ENCODE data around the gene DUXB.
A peak's percentile ranks its signal among the peaks of the same experiment; 100 is the strongest.

The DUXB gene

DNA sequence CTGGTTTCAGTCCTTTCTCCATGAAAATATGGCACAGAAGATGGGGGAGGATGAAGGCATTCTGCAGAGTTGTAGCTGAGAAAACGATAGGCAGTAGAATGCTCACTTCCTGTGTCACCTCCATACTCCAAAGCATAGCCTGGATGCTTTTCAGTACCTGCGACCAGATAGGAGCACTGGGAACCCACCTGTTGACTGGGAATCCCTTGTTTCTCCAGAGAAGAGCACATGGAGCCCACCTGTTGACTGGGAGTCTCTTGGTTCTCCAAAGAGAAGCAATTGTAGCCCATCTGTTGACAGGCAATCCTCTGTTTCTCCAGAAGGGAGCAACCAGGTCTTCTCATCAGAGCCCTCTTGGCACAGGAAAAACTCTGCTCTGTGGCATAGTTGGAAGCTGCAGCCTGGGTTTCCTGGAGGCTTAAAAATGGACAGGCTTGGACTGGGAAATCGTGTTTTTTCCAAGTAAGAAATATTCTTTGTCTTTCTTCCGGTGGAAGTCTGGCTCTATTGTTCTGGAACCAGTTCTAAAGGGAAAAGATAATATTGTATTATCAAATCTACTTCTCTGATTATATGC, 40.4 kb downstream of the DUXB start:
- no peak for DNase-seq (ENCODE audit: low read depth)

DNA sequence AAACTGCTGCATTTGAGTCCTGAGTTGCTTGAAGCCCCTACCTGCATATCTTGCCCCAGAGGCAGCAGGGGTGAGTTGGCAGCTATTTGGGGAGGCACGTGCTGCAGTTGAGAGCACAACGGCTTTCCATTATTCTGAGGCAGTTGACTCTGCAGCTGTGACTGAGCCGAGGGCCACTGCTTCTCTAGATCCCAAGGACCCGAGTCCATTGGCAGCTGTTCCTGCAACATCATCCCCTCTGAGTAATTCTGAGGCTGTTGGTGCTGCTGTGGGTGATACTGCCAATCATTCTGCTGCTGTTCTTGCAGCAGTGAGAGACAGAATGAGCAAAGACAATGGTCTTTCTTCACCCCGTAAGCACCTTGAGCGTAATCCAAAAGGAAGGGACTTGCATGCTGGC, 40.9 kb downstream of the DUXB start:
- no peak for DNase-seq (ENCODE audit: low read depth)

DNA sequence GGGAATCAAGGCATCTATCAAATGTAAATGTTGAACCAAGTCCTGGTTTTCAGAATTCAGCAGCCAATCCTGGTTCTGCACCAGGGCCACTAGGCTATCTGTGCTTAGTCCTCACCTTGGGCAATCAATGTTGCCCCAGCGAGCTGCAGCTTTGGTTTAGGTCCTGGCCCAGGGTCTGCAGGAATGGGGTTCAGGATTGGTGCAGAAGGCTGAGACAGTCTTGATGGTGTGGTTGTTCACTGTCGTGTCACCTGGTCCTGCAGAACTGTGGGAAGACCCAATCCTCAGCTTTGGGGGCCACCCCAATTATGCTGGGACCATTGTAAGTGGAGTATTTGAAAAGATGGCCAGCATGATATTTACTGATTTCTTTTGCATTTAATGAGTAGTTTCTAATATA, 43.1 kb downstream of the DUXB start:
- DNase-seq (ENCODE audit: low read depth) = no peak

DNA sequence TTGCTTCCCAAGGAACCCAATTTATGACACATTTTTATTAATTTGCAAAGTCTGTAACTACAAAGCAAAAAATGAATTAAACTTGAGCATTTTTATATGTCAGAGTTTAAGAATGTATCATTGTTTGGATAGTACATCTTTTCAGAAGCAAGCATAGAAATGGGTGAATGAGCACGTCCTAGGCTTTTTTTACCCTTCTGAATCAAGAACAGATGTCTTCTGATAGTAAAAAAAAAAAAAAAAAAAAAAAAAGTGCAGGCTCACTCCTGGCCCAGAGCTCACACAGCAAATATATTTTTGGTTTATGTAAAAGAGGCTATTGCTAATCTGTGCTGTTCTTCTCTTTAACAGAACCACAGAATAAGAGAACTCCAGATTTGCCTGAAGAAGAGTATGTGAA, 47.3 kb downstream of the DUXB start:
- DNase-seq (ENCODE audit: low read depth) = no peak

DNA sequence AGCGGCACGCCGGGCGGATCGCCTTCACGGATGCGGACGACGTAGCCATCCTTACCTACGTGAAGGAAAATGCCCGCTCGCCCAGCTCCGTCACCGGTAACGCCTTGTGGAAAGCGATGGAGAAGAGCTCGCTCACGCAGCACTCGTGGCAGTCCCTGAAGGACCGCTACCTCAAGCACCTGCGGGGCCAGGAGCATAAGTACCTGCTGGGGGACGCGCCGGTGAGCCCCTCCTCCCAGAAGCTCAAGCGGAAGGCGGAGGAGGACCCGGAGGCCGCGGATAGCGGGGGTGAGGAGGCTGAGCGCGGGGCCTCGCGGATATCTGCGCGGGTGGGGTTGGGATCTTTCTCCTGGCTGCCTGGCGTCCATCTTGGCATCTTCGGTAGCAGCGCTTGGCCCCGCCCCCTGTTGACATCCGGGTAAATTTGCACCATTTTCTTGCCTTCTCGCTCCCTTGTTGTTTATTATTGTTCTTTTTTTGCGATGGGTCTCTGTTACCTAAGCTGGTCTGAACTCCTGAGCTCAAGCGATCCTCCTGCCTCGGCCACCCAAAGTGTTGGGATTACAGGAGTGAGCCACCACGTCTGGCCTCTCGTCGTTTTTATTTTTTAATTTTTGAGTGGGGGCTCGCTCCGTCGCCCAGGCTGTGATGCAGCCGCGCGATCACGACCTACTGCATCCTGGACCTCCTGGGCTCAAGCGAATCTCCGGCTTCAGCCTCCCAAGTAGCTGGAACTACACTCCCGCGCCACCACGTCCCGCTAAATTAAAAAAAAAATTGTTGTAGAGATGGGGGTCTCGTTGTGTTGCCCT, 52.8 kb downstream of the DUXB start:
- DNase-seq (ENCODE audit: low read depth) = peak; percentile 45

DNA sequence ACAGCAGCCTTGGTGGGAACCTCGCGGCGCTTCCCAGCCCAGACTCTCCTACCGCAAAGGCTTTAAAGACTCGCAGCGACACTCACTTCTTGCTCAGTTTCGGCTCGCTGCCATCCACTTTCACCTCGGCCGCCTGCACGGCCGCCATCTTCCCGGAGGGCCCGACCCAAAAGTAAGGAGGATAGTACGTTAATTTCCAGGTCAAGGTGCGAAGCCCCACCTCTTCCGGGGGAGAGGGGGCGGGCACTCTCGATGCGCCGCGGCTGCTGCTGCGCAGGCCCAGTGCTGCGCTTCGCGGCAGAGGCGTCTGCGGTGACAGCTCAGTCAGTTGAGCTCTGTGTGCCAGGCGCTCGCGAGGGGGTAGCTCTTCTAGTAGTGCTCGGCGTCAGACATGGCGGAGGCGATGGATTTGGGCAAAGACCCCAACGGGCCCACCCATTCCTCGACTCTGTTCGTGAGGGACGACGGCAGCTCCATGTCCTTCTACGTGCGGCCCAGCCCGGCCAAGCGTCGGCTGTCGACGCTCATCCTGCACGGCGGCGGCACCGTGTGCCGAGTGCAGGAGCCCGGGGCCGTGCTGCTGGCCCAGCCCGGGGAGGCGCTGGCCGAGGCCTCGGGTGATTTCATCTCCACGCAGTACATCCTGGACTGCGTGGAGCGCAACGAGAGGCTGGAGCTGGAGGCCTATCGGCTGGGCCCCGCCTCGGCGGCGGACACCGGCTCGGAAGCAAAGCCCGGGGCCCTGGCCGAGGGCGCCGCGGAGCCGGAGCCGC, 53.6 kb downstream of the DUXB start, which contains the start of the genes KARS1 and TERF2IP:
KARS1 (minus strand) TSS at position 174 of the 773 bp plus-strand sequence; CDS start at position 148, 26 bp downstream.
TERF2IP (plus strand) TSS at position 282 of the 773 bp plus-strand sequence; CDS start at position 392, 110 bp downstream.
- peak; percentile 79 for DNase-seq (ENCODE audit: low read depth)

DNA sequence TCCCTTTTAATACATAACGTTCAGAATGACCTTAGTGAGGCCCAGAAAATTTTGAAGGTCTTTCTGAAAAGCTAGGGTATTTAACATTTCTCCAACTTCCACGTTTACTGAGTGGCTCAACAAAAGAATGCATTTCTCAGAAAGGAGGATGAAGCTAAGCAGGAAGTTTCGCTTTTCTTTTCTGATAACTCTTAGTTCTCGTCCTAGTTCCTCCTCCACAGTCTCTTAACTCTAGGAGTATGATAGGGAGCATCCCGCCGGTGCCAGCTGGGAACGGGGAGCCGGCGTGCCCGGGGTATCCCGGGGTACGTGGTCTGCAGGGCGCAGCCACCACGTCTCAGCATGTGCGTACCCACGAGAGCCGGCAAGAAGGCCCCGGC, 54.2 kb downstream of the DUXB start:
- no peak for DNase-seq (ENCODE audit: low read depth)

DNA sequence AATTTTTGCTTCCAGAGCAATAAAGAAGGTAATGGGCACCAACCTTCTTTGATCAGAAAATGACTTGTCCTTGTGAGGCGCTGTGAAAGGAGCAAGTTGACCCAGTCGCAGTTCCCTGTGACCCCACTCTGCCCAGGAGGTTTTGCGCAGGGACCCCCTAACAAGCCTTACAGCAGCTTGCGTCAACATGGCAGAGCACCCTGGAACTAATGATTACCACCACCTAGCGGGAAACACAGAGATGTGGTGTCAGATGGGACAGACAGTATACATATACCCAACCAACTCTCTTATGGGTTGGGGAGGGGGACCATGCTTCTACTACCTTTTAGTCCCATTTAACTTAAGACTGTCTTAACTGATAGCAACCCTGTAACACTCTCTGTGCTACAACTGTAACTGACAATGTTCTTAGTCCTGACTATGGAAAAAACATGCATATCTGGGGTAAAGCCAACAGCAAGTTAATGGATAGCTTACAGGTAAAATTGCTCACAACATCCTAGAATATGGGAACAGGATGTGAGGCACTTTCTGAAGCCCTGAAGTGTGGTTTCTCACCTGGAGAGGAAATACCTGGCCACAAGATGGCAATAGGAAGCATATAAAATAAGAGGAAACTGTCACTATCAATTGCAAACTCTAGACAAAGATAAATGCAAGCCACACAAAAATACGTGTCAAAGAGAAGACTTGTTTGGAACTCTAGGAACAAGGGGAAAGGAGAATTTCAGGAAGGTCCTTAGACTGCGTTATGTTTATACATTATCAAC, 56.8 kb downstream of the DUXB start:
- no peak for DNase-seq (ENCODE audit: low read depth)

All from CMK (cell line).